Measurements from ENCODE around the gene TUBGCP3. TPM values are rescaled to one million over a fixed set of nuclear protein-coding genes. Genes with fewer than 3 reads are reported as not detected.
"Not testable (repeated sequence)": the region's sequence is repeated elsewhere in the genome, so short reads cannot be mapped to it uniquely, and the experiment has no call there.

The TUBGCP3 gene
- total RNA-seq, 1 experiment from 2014 or later: 8.2 TPM

- no peak for DNase-seq (ENCODE audit: low spot score)
These were observed 61.7 kb downstream of the TUBGCP3 start for GRCh38 chr13:112526146-112526853.

- DNase-seq (ENCODE audit: low spot score): no peak
These were observed 62.5 kb downstream of the TUBGCP3 start for GRCh38 chr13:112525356-112525945.

- DNase-seq (ENCODE audit: low spot score): no peak
These were observed 65.4 kb downstream of the TUBGCP3 start for GRCh38 chr13:112522578-112522977.

GRCh38 chr13:112521073-112521685, 66.8 kb downstream of the TUBGCP3 start:
- DNase-seq (ENCODE audit: low spot score): no peak

GRCh38 chr13:112519517-112520060, 68.4 kb downstream of the TUBGCP3 start:
- no peak for DNase-seq (ENCODE audit: low spot score)

- no peak for DNase-seq (ENCODE audit: low spot score)
These were observed 71.7 kb downstream of the TUBGCP3 start for GRCh38 chr13:112516218-112516617.

- no peak for DNase-seq (ENCODE audit: low spot score)
These were observed 74.2 kb downstream of the TUBGCP3 start for GRCh38 chr13:112513761-112514160.

GRCh38 chr13:112510987-112511685, 76.8 kb downstream of the TUBGCP3 start:
- no peak for DNase-seq (ENCODE audit: low spot score)

- peak; percentile 14 for DNase-seq (ENCODE audit: low spot score)
These were observed 77.8 kb downstream of the TUBGCP3 start for GRCh38 chr13:112510002-112510780.

GRCh38 chr13:112509190-112509589, 78.8 kb downstream of the TUBGCP3 start:
- no peak for DNase-seq (ENCODE audit: low spot score)

GRCh38 chr13:112506046-112506445, 81.9 kb downstream of the TUBGCP3 start:
- no peak for DNase-seq (ENCODE audit: low spot score)

- DNase-seq (ENCODE audit: low spot score): no peak
These were observed 91.8 kb downstream of the TUBGCP3 start for GRCh38 chr13:112496166-112496565.

GRCh38 chr13:112495465-112495864, 92.5 kb downstream of the TUBGCP3 start:
- no peak for DNase-seq (ENCODE audit: low spot score)

GRCh38 chr13:112489199-112489598, 98.8 kb downstream of the TUBGCP3 start:
- DNase-seq (ENCODE audit: low spot score): no peak

GRCh38 chr13:112488343-112489050, 99.5 kb downstream of the TUBGCP3 start:
- not testable (repeated sequence) for DNase-seq (ENCODE audit: low spot score)

- no peak for DNase-seq (ENCODE audit: low spot score)
These were observed 100.8 kb downstream of the TUBGCP3 start for GRCh38 chr13:112487127-112487517.

GRCh38 chr13:112486386-112487126, 101.4 kb downstream of the TUBGCP3 start:
- DNase-seq (ENCODE audit: low spot score): no peak

GRCh38 chr13:112485814-112486213, 102.1 kb downstream of the TUBGCP3 start:
- not testable (repeated sequence) for DNase-seq (ENCODE audit: low spot score)

- no peak for DNase-seq (ENCODE audit: low spot score)
These were observed 104.7 kb downstream of the TUBGCP3 start for GRCh38 chr13:112483299-112483698.

- no peak for DNase-seq (ENCODE audit: low spot score)
These were observed 106.5 kb downstream of the TUBGCP3 start for GRCh38 chr13:112481458-112481857.
